ENCODE data around the gene BCL2L12. TPM values are rescaled to one million over a fixed set of nuclear protein-coding genes. Genes with fewer than 3 reads are reported as not detected.

Gene BCL2L12
- total RNA-seq, 2 donors from 2014 or later = 2.5 to 3.0 TPM

DNA sequence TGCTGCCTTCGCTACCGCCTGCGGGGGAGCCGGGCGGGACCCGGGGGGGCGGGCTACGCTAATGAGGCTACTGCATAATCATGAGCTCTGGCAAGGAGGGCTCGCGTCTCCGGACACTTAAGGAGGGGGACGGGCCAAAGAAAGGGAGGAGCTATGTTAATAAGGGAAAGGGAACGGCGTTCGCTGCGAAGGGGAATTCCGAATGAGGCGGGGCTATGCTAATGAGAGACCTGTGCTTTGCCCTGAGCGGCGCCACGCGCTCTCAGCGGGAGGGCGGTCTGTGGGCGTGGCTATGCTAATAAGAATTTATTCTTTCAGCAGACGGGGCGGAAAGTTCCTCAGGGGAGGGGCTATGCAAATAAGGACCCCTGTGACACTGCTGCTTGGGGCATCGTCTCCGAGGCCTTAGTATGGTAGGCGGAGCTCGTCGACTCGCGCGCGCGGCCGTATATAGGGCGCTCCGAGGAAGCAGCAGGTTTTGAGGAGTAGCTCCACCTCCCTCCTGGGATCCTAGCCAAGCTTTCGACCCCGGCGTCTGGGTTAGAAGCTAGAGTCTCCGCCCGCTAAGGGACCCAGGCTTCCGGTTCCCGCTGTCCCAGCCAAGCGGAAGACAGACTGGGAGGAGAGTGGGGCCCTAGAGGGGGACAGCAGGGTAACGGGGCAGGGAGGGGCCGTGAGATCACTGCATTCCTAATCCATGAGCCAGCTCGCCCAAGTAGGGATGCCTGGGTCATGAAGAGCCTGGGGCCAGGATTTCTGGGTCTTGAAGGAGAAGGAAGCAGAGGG lies 25.4 kb upstream of the BCL2L12 start, which contains the start of gene RRAS:
Gene RRAS, minus strand, starts transcription at position 31 of the 786 bp plus-strand sequence. CDS start 45 bp downstream, outside the sequence.
- DNase-seq (ENCODE audit: low spot score) (peak; percentile 99), ATAC-seq (ENCODE audit: insufficient number of reproducible peaks, low FRiP score, low read depth) (peak; percentile 82)
- Histone ChIP-seq H3K27ac (peak within 1 kb of the TSS; percentile 100), H3K27me3 (replicated peaks; ENCODE audit: insufficient read depth) (no peaks in the 10 kb centered on the region), H3K36me3 (peaks cover 8% of the 10 kb centered on the region), H3K9me3 (no peaks in the 10 kb centered on the region), H3K4me3 (peak within 1 kb of the TSS; percentile 96), H3K4me1 (ENCODE audit: control insufficient read depth in 1 of 2, low read depth in 2 of 2) (peaks cover 11 to 44% of the 10 kb centered on the region in 2 donors)
- TF ChIP-seq, protein P1, sequence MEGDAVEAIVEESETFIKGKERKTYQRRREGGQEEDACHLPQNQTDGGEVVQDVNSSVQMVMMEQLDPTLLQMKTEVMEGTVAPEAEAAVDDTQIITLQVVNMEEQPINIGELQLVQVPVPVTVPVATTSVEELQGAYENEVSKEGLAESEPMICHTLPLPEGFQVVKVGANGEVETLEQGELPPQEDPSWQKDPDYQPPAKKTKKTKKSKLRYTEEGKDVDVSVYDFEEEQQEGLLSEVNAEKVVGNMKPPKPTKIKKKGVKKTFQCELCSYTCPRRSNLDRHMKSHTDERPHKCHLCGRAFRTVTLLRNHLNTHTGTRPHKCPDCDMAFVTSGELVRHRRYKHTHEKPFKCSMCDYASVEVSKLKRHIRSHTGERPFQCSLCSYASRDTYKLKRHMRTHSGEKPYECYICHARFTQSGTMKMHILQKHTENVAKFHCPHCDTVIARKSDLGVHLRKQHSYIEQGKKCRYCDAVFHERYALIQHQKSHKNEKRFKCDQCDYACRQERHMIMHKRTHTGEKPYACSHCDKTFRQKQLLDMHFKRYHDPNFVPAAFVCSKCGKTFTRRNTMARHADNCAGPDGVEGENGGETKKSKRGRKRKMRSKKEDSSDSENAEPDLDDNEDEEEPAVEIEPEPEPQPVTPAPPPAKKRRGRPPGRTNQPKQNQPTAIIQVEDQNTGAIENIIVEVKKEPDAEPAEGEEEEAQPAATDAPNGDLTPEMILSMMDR (IDR thresholded peaks at IDR 0.05) = no peak

DNA sequence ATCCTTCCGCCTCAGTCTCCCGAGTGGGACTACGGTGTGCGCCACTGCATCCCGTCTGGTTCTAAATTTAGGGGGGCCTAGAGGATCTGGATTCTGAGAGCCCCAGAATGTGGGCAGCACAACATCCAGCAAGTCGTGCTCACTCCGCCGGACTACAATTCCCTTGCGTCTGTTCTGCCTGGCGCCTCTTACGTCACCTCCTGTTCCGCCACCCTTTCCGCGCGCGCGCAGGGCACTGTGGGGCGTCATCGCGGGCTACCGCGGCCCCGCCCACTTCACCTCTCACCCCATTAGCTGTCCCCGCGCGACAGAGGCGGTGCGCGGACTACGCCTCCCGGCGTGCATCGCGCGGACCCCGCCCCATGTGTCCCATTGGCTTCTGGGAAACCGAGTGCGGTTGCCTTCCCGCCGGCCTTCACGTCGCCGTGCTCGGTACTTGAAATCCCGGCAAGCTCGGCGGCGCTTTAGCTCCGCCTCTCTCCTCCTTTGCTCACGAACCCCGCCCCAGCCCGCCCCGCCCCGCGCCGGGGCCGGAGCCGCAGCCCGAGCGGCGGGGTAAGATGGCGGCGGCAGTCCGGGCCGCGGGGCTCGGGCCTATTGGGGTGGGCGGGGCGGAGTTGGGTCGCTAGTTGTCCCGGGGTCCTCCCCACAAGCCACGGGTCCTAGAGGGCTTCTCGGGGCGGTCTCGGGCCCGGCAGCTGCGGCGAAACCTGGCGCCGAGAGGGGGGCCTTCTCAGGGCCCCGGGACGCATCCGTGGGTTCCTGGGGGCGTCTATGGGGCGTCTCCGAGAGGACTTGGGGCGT lies 23.8 kb upstream of the BCL2L12 start, which contains the start of gene SCAF1:
Gene SCAF1, plus strand, starts transcription at position 522 of the 804 bp plus-strand sequence. CDS start 2,818 bp downstream, outside the sequence.
- peak within 1 kb of the TSS; percentile 100 for H3K27ac ChIP-seq
- H3K27me3 ChIP-seq (replicated peaks; ENCODE audit: insufficient read depth) = no peaks in the 10 kb centered on the region
- H3K4me3 ChIP-seq = peak within 1 kb of the TSS; percentile 96
- ATAC-seq (ENCODE audit: insufficient number of reproducible peaks, low FRiP score, low read depth) (peak; percentile 58), DNase-seq (ENCODE audit: low spot score) (peak; percentile 93)
- TF ChIP-seq, protein P1 (IDR thresholded peaks at IDR 0.05) = no peak
- no peaks in the 10 kb centered on the region for H3K9me3 ChIP-seq
- peaks cover 11 to 44% of the 10 kb centered on the region in 2 donors for H3K4me1 ChIP-seq (ENCODE audit: control insufficient read depth in 1 of 2, low read depth in 2 of 2)
- peaks cover 9% of the 10 kb centered on the region for H3K36me3 ChIP-seq

DNA sequence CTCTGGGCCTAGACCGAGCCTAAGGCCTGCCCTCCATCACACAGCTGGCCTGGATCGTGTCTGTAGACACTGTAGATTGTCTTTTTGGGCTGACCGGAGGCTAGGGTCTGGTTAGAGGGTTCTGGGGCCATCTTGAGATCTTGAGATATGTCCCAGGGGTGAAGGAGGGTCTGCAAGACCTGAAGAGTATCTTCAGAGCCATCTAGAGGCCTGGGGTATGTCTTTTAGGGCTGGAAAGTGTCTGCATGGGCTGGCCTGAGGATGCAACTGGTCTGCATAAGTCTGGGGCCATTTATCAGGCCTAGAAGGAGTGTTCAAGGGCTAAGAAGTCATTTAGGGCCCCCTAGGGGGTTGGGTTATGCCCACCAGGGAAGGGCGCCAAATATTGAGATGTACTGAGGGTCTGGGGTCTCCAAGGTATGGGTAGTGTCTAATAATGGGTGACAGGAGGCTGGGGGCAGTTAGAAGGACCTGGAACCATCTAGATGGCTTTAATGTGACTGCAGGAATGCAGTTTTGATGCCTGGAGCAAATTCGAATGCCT lies 23.2 kb upstream of the BCL2L12 start:
- no peaks in the 10 kb centered on the region for H3K27me3 ChIP-seq (replicated peaks; ENCODE audit: insufficient read depth)
- peak overlapping the region; percentile 82 to 92 for H3K27ac ChIP-seq
- peaks cover 11 to 41% of the 10 kb centered on the region in 2 donors for H3K4me1 ChIP-seq (ENCODE audit: control insufficient read depth in 1 of 2, low read depth in 2 of 2)
- TF ChIP-seq, protein P1 (IDR thresholded peaks at IDR 0.05) = no peak
- no peak for DNase-seq (ENCODE audit: low spot score)
- H3K4me3 ChIP-seq = peak overlapping the region; percentile 96
- H3K9me3 ChIP-seq = no peaks in the 10 kb centered on the region
- no peak for ATAC-seq (ENCODE audit: insufficient number of reproducible peaks, low FRiP score, low read depth)
- peaks cover 15% of the 10 kb centered on the region for H3K36me3 ChIP-seq

DNA sequence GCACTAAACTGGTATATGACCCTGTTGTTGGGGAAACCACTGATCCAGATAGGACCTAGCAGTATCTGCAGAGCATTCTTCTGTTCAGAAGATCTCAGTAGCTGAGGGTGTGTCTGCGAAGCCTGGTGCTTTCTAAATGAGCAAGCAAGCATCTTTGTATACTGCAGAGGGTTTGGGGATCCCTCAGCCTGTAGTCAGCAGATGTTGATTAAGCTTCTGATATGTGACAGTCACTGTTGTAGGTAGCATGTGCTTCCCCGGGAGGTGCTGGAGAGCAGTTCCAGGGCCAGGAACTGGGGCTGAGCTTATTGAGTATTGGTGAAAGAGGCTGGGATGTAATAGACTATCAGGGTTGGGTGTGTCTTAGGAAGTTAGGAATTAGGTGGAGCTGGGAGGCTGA lies 22.3 kb upstream of the BCL2L12 start:
- no peak overlapping the region for H3K27ac ChIP-seq
- H3K27me3 ChIP-seq (replicated peaks; ENCODE audit: insufficient read depth) = no peaks in the 10 kb centered on the region
- H3K36me3 ChIP-seq = peaks cover 18% of the 10 kb centered on the region
- TF ChIP-seq, protein P1 (IDR thresholded peaks at IDR 0.05) = no peak
- no peak overlapping the region for H3K4me3 ChIP-seq
- H3K4me1 ChIP-seq (ENCODE audit: control insufficient read depth in 1 of 2, low read depth in 2 of 2) = peaks cover 11 to 33% of the 10 kb centered on the region in 2 donors
- no peaks in the 10 kb centered on the region for H3K9me3 ChIP-seq
- DNase-seq (ENCODE audit: low spot score) (no peak), ATAC-seq (ENCODE audit: insufficient number of reproducible peaks, low FRiP score, low read depth) (no peak)

All from thoracic aorta (tissue), 2 donors.